H1 (cell line): ENCODE data around the gene SLC12A8. TPM values are rescaled to one million over a fixed set of nuclear protein-coding genes. Genes with fewer than 3 reads are reported as not detected.

ENCODE experiments used
- CTCF ChIA-PET: fragments of 300-600 bp; sonication (Branson Sonifier 250); formaldehyde crosslinking; loops from one replicate; lab custom pipeline; 2021; ENCODE audit not compliant: partially characterized antibody; lab: Charles Lee
- POLR2A ChIA-PET: fragments of 300-600 bp; sonication (Branson Sonifier 250); formaldehyde crosslinking; loops from one replicate; lab custom pipeline; 2021; ENCODE audit warnings: inconsistent platforms; ENCODE audit not compliant: partially characterized antibody; lab: Charles Lee
- DNase-seq, 2 experiments: peaks; one replicate each; pipeline versions ENCODE4 v3.0.0 to v3.0.0-alpha.2; 2010 to 2022; ENCODE audit warnings: low spot score in 2 of 2, low read depth in 1 of 2, mixed read lengths in 1 of 2
- FAIRE-seq: peaks from 2 replicates; lab custom pipeline; 2011; peaks lifted over from hg19 to GRCh38; lab: Jason Lieb, UNC
- H2AFZ ChIP-seq: 2 replicates; pipeline ENCODE4 v1.8.1; 2012; ENCODE audit warnings: low read length, inconsistent platforms
- H2AK5ac ChIP-seq: 2 replicates; pipeline ENCODE4 v1.6.1; 2013; ENCODE audit warnings: low read depth, low read length
- H2BK120ac ChIP-seq: replicated peaks from 2 replicates; pipeline ENCODE3; 2013; ENCODE audit warnings: low read depth, low read length, inconsistent platforms
- H2BK12ac ChIP-seq: 2 replicates; pipeline ENCODE4 v1.6.1; 2013; ENCODE audit warnings: low read depth, low read length
- H2BK15ac ChIP-seq: 2 replicates; pipeline ENCODE4 v1.6.1; 2013; ENCODE audit warnings: low read length
- H2BK20ac ChIP-seq: 2 replicates; pipeline ENCODE4 v1.6.1; 2013; ENCODE audit warnings: low read length
- H2BK5ac ChIP-seq: 2 replicates; pipeline ENCODE4 v1.6.1; 2013; ENCODE audit warnings: low read depth, low read length
- H3K14ac ChIP-seq: 2 replicates; pipeline ENCODE4 v1.6.1; 2013; ENCODE audit warnings: inconsistent platforms; ENCODE audit not compliant: insufficient read length
- H3K18ac ChIP-seq: 2 replicates; pipeline ENCODE4 v1.6.1; 2013; ENCODE audit warnings: low read length; ENCODE audit errors: extremely low read depth
- H3K23ac ChIP-seq: 2 replicates; pipeline ENCODE4 v1.6.1; 2013; ENCODE audit warnings: inconsistent platforms; ENCODE audit not compliant: insufficient read length
- H3K23me2 ChIP-seq: 2 replicates; pipeline ENCODE4 v1.6.1; 2013; ENCODE audit warnings: low read depth, low read length
- H3K27ac ChIP-seq: 2 replicates; pipeline ENCODE4 v1.6.1; 2011; ENCODE audit warnings: low read depth, low read length, inconsistent platforms
- H3K27me3 ChIP-seq, 4 experiments: replicated peaks in 1 of 4; 1 replicate in 1 of 4; 2 replicates in 3 of 4; pipeline versions ENCODE4 v1.6.1 to v1.8.1; 2011 to 2013; ENCODE audit warnings: low read length in 3 of 4, mild to moderate bottlenecking in 3 of 4, inconsistent platforms in 2 of 4, mixed read lengths in 2 of 4, moderate library complexity in 1 of 4; ENCODE audit not compliant: control insufficient read depth in 3 of 4, insufficient read depth in 3 of 4; ENCODE audit errors: extremely low read depth in 1 of 4
- H3K36me3 ChIP-seq, 4 experiments: 2 replicates each; pipeline versions ENCODE4 v1.6.1 to v1.8.1; 2011 to 2013; ENCODE audit warnings: mild to moderate bottlenecking in 4 of 4, low read length in 3 of 4, moderate library complexity in 2 of 4, control low read depth in 1 of 4, inconsistent platforms in 1 of 4; ENCODE audit not compliant: insufficient read depth in 4 of 4, control insufficient read depth in 2 of 4
- H3K4ac ChIP-seq: replicated peaks from 2 replicates; pipeline ENCODE3; 2013; ENCODE audit warnings: low read length, low read depth, mixed read lengths, inconsistent platforms; ENCODE audit not compliant: insufficient read length
- H3K4me1 ChIP-seq, 4 experiments: replicated peaks in 1 of 4; 1 replicate in 1 of 4; 2 replicates in 3 of 4; pipeline versions ENCODE4 v1.6.1 to v1.8.1; 2011 to 2013; ENCODE audit warnings: low read length in 3 of 4, inconsistent platforms in 2 of 4, mixed read lengths in 1 of 4; ENCODE audit not compliant: insufficient read depth in 4 of 4, control insufficient read depth in 3 of 4
- H3K4me2 ChIP-seq, 2 experiments: 2 replicates each; pipeline versions ENCODE4 v1.6.1 to v1.8.1; 2011 to 2013; ENCODE audit warnings: low read depth in 2 of 2, low read length in 2 of 2, control low read depth in 1 of 2, inconsistent platforms in 1 of 2, mild to moderate bottlenecking in 1 of 2; ENCODE audit not compliant: insufficient read depth in 1 of 2
- H3K4me3 ChIP-seq, 4 experiments: fragments of 200-600, 300-600 bp in 1 of 4; sonication (generic), shearing (Covaris generic), sonication (Bioruptor Twin) in 1 of 4; 2 replicates each; pipeline versions ENCODE4 v1.5.1 to v1.8.1; 2011 to 2016; ENCODE audit warnings: low read length in 4 of 4, low read depth in 3 of 4, control low read depth in 2 of 4, inconsistent platforms in 2 of 4, mild to moderate bottlenecking in 2 of 4, mixed read lengths in 1 of 4, moderate library complexity in 1 of 4; ENCODE audit not compliant: insufficient read depth in 2 of 4; ENCODE audit errors: extremely low read depth in 1 of 4
- H3K56ac ChIP-seq: replicated peaks from 2 replicates; pipeline ENCODE3; 2013; ENCODE audit warnings: low read depth, mild to moderate bottlenecking, mixed read lengths, low read length, inconsistent platforms; ENCODE audit not compliant: insufficient read length
- H3K79me1 ChIP-seq: 2 replicates; pipeline ENCODE4 v1.6.1; 2013; ENCODE audit warnings: low read depth, low read length, control low read depth
- H3K79me2 ChIP-seq, 2 experiments: 2 replicates each; pipeline versions ENCODE4 v1.6.1 to v1.8.1; 2012 to 2013; ENCODE audit warnings: low read length in 2 of 2, mild to moderate bottlenecking in 2 of 2, inconsistent platforms in 1 of 2; ENCODE audit not compliant: insufficient read depth in 2 of 2, control insufficient read depth in 1 of 2
- H3K9ac ChIP-seq, 4 experiments: replicated peaks in 1 of 4; 1 replicate in 1 of 4; 2 replicates in 3 of 4; pipeline versions ENCODE4 v1.6.1 to v1.8.1; 2011 to 2013; ENCODE audit warnings: low read depth in 3 of 4, low read length in 3 of 4, control low read depth in 2 of 4, mild to moderate bottlenecking in 2 of 4, moderate library complexity in 2 of 4, inconsistent platforms in 1 of 4; ENCODE audit errors: extremely low read depth in 1 of 4
- H3K9me3 ChIP-seq, 2 experiments: 2 replicates each; pipeline versions ENCODE4 v1.6.1 to v1.8.1; 2012 to 2013; ENCODE audit warnings: mild to moderate bottlenecking in 2 of 2, moderate library complexity in 2 of 2, control low read depth in 1 of 2, inconsistent platforms in 1 of 2, low read depth in 1 of 2, low read length in 1 of 2, mixed read lengths in 1 of 2; ENCODE audit not compliant: insufficient read depth in 2 of 2
- H4K20me1 ChIP-seq, 2 experiments: replicated peaks in 1 of 2; 2 replicates each; pipeline versions ENCODE3 to v1.8.1; 2011 to 2013; ENCODE audit warnings: inconsistent platforms in 2 of 2, low read length in 2 of 2, mild to moderate bottlenecking in 1 of 2; ENCODE audit not compliant: insufficient read depth in 2 of 2, control insufficient read depth in 1 of 2
- H4K5ac ChIP-seq: 2 replicates; pipeline ENCODE4 v1.6.1; 2013; ENCODE audit warnings: low read length, low read depth, mixed read lengths, inconsistent platforms; ENCODE audit not compliant: insufficient read length
- H4K8ac ChIP-seq: 2 replicates; pipeline ENCODE4 v1.8.0; 2013; ENCODE audit warnings: mild to moderate bottlenecking, moderate library complexity, low read length, inconsistent platforms; ENCODE audit not compliant: insufficient read depth; ENCODE audit errors: extremely low read depth
- H4K91ac ChIP-seq: replicated peaks from 2 replicates; pipeline ENCODE3; 2013; ENCODE audit warnings: low read length, mixed read lengths, inconsistent platforms; ENCODE audit not compliant: insufficient read length
- CTCF ChIP-seq, 3 experiments: IDR thresholded peaks; 1 replicate in 2 of 3; 2 replicates in 1 of 3; pipeline versions ENCODE4 v1.5.1 to v1.6.1; 2011; ENCODE audit warnings: low read length in 3 of 3, mild to moderate bottlenecking in 3 of 3, inconsistent platforms in 2 of 3, low read depth in 1 of 3, moderate library complexity in 1 of 3; ENCODE audit not compliant: insufficient read depth in 1 of 3; ENCODE audit errors: control extremely low read depth in 1 of 3
- RAD21 ChIP-seq, 2 experiments: IDR thresholded peaks in 1 of 2; conservative IDR thresholded peaks in 1 of 2; 2 replicates each; pipeline ENCODE4 v1.6.1; 2011; ENCODE audit warnings: low read depth in 2 of 2, low read length in 2 of 2, improper control_type of control experiment in 1 of 2, inconsistent platforms in 1 of 2, mild to moderate bottlenecking in 1 of 2, moderate library complexity in 1 of 2
- TAF7 ChIP-seq: optimal IDR thresholded peaks from 2 replicates; pipeline ENCODE3; 2011; ENCODE audit warnings: low read depth, mild to moderate bottlenecking, inconsistent platforms, low read length, moderate library complexity, borderline replicate concordance
- WGBS, 2 experiments: shearing (Covaris generic) in 1 of 2; methylation state at CpG; one replicate each; pipeline versions ENCODE4 v1.1.6 to v1.1.7; 2013 to 2015; ENCODE audit warnings: low lambda C conversion rate in 2 of 2, mixed read lengths in 2 of 2, inconsistent platforms in 1 of 2, low coverage in 1 of 2, missing lambda C conversion rate in 1 of 2; ENCODE audit not compliant: insufficient replicate concordance in 2 of 2, insufficient coverage in 1 of 2, insufficient read length in 1 of 2; ENCODE audit errors: extremely low coverage in 1 of 2, missing lambda C conversion rate in 1 of 2; 5-methylcytosine and 5-hydroxymethylcytosine counted together
- polyA plus RNA-seq, 7 experiments: library from polyadenylated mRNA; depleted of rRNA in 3 of 7; stranded (reverse) in 5 of 7; unstranded in 2 of 7; fragments of >200 nt in 5 of 7; fragments of 200-250 nt in 2 of 7; gene quantifications; 1 replicate in 5 of 7; 2 replicates in 1 of 7; 4 replicates in 1 of 7; pipeline versions ENCODE4 v1.2.1 to v1.2.3, GENCODE V29; 2011 to 2013; ENCODE audit warnings: missing spikeins in 2 of 7, mixed read lengths in 2 of 7
- total RNA-seq: library from RNA; stranded (reverse); fragmentation: NEBNext Ultra II Directional; extraction: Animal tissue kit (Norgen Biotek cat#: 25700); gene quantifications from 2 replicates; pipeline ENCODE4 v1.2.1, GENCODE V29; 2021

Gene SLC12A8
- total and polyA plus RNA-seq, 2 of the 8 experiments (the other 6 are each of a cell fraction or from before 2014, with no cell fraction given): 13.7 to 14.4 TPM

- Histone ChIP-seq H2BK5ac (no peak overlapping the region), H3K4ac (no peak overlapping the region), H3K36me3 (no peaks in the 10 kb centered on the region), H3K4me3 (no peak overlapping the region), H3K27ac (no peak overlapping the region), H3K23ac (no peak overlapping the region), H2BK120ac (no peak overlapping the region), H3K4me1 (no peaks in the 10 kb centered on the region), H3K56ac (no peak overlapping the region), H3K9ac (no peak overlapping the region), H4K91ac (no peak overlapping the region), H3K9me3 (no peaks in the 10 kb centered on the region), H3K14ac (no peak overlapping the region), H3K27me3 (no peaks in the 10 kb centered on the region), H2BK15ac (no peak overlapping the region), H3K79me2 (no peaks in the 10 kb centered on the region), H3K79me1 (no peaks in the 10 kb centered on the region), H2AK5ac (no peak overlapping the region), H4K8ac (no peak overlapping the region), H2BK20ac (no peak overlapping the region), H4K5ac (no peak overlapping the region), H4K20me1 (no peaks in the 10 kb centered on the region), H3K23me2 (no peaks in the 10 kb centered on the region), H2AFZ (no peak overlapping the region), H3K18ac (no peak overlapping the region), H3K4me2 (no peak overlapping the region), H2BK12ac (no peak overlapping the region)
- ChIA-PET CTCF (interaction anchor here (0.8 to 3.6 kb wide), 30 partner anchors 8 to 326 kb away, joined by 3 to 21 read pairs (median 4); no protein-coding TSS in a partner anchor), POLR2A (interaction anchor here (0.8 to 2.5 kb wide), 3 partner anchors 9 to 11 kb away, joined by 3 to 7 read pairs (median 4); partner anchors contain the start of gene SLC12A8)
- peak; percentile 48 for FAIRE-seq
- no peak for DNase-seq
- no peak for TF ChIP-seq TAF7
- TF ChIP-seq RAD21 (IDR thresholded peaks at IDR 0.05 in 1 of 2, conservative IDR thresholded peaks at IDR 0.05 in 1 of 2; ENCODE audit: low read depth in 2 of 2, low read length in 2 of 2): peak; percentile 77 to 81
- TF ChIP-seq CTCF (IDR thresholded peaks at IDR 0.05; ENCODE audit: control extremely low read depth in 1 of 3, insufficient read depth in 1 of 3, low read depth in 1 of 3, low read length in 3 of 3): peak in 2 of 3 experiments; percentile 57 to 70; a peak in 3 of 4 replicates
- 79% methylated on average over 4 of the region's 4 CpGs; no CpG with 5 or more reads in 1 of the 2 experiments for WGBS, 2 experiments
These were observed 10.4 kb downstream of the SLC12A8 start for GRCh38 chr3:125202197-125202596.
